Fibroblast of pulmonary artery (primary cell): ENCODE data around the gene MOV10L1.

Experiments
- DNase-seq: peaks from one replicate; pipeline ENCODE4 v3.0.0-alpha.2; 2010; ENCODE audit warnings: low read depth
- H3K4me3 ChIP-seq: replicated peaks from 2 replicates; pipeline ENCODE4 v1.5.1; 2011; ENCODE audit warnings: low read depth, mild to moderate bottlenecking, control low read depth, low read length, moderate library complexity
- CTCF ChIP-seq: IDR thresholded peaks from 2 replicates; pipeline ENCODE4 v1.5.1; 2011; ENCODE audit warnings: mild to moderate bottlenecking, control low read depth, low read length, inconsistent platforms; ENCODE audit errors: missing control alignments

MOV10L1 gene

GRCh38 chr22:50082197-50082715 lies 7.5 kb upstream of the MOV10L1 start:
- no peak for TF ChIP-seq CTCF
- no peak overlapping the region for H3K4me3 ChIP-seq
- DNase-seq: no peak

- DNase-seq: no peak
- no peak for TF ChIP-seq CTCF
- H3K4me3 ChIP-seq: no peak overlapping the region
Observed at GRCh38 chr22:50082961-50083461, 6.8 kb upstream of the MOV10L1 start.

GRCh38 chr22:50083462-50084079 lies 6.2 kb upstream of the MOV10L1 start:
- DNase-seq: no peak
- H3K4me3 ChIP-seq: no peak overlapping the region
- TF ChIP-seq CTCF: no peak

DNA sequence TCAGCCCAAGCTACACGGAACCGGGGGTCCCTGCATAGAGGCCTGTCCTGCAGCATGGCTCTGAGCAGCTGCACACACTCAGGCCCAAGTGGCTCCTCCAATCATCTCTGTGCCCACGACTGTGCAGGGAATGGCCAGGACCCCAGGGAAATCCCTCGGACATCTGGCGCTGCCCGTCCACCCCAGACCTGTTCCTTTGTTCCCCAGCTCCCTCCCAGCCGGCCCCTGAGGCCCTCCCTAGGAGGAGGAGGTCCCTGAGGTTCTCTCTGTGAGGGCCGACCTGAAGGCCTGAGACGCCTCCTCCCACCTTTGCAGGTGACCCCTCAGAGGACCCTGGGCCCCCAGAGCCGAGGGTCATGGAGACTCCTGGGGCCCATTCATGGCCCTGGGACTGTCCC lies 5.7 kb upstream of the MOV10L1 start:
- no peak overlapping the region for H3K4me3 ChIP-seq
- TF ChIP-seq CTCF: no peak

GRCh38 chr22:50084614-50085021 lies 5.2 kb upstream of the MOV10L1 start:
- no peak for DNase-seq
- H3K4me3 ChIP-seq: no peak overlapping the region
- TF ChIP-seq CTCF: no peak

More for the DNA sequence above, 5.7 kb upstream of the MOV10L1 start:
- no peak for DNase-seq

DNA sequence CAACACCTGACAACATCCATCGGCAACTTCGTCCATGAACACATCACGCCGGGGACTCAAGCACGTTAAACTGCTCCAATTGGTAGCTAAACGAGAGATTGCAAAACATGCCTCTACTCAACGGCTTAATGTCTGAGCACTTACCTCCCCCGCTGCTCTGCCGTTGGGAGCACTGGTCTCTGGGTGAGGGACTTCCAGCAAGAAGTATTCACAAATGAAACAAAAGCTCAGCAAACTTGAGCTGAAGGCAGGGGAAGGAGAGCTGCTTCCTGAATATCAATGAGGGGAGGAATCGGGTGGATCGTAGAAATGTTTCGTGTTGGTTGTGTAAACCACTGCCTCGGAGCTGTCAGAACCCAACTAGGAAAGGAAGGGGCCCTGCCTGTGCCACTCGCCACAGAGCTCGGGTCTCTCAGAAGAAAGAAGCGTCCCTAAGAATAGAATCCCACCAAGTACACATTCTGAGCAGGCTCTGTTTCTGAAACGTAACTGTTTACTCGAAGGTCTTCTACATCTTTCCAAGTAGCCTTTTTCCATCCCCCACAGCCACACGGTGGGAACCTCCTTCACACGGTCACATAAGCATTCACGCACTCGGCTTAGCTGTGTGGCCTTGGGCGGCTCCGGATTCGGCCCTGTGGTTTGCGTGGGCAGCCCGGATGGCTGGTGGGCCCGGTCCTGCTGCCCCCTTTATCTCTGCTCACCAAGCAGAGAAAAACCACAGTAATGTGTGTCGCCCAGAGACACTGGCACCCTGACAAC lies 4.4 kb upstream of the MOV10L1 start, which contains the start of gene MLC1:
MLC1 (minus strand) TSS at position 216 of the 762 bp plus-strand sequence. CDS start 524 bp downstream, outside the sequence.
- TF ChIP-seq CTCF: no peak

More for the DNA sequence above, 4.4 kb upstream of the MOV10L1 start, which contains the start of gene MLC1:
- peak; percentile 58 for DNase-seq
- no peak within 1 kb of the TSS for H3K4me3 ChIP-seq
